Skin epidermis (tissue), 12 donors: ENCODE data around the gene PHLDB2.

Experiments used
- H3K27ac ChIP-seq, 21 experiments: fragments of 200-600 bp; sonication (generic) in 11 of 21; one replicate each; pipeline ENCODE4 v1.5.0; 2020; ENCODE audit warnings: mild to moderate bottlenecking in 3 of 21, inconsistent platforms in 2 of 21, moderate library complexity in 2 of 21
- H3K4me3 ChIP-seq, 7 experiments: fragments of 200-600 bp; sonication (generic) in 2 of 7; one replicate each; pipeline ENCODE4 v1.5.0; 2020; ENCODE audit warnings: inconsistent platforms in 2 of 7, mild to moderate bottlenecking in 2 of 7, moderate library complexity in 1 of 7

Gene PHLDB2

GRCh38 chr3:111911446-111911845 lies 52.4 kb downstream of the PHLDB2 start:
- Histone ChIP-seq H3K27ac (peak overlapping the region in 1 of 21 experiments; percentile 15), H3K4me3 (no peak overlapping the region)

GRCh38 chr3:111913163-111913763 lies 54.2 kb downstream of the PHLDB2 start:
- Histone ChIP-seq H3K27ac (no peak overlapping the region), H3K4me3 (no peak overlapping the region)

- Histone ChIP-seq H3K4me3 (no peak overlapping the region), H3K27ac (no peak overlapping the region)
Observed at GRCh38 chr3:111915905-111916304, 56.8 kb downstream of the PHLDB2 start.

GRCh38 chr3:111917300-111917699 lies 58.2 kb downstream of the PHLDB2 start:
- no peak overlapping the region for H3K4me3 ChIP-seq
- no peak overlapping the region for H3K27ac ChIP-seq

GRCh38 chr3:111919370-111920065 lies 60.5 kb downstream of the PHLDB2 start:
- Histone ChIP-seq H3K4me3 (no peak overlapping the region), H3K27ac (no peak overlapping the region)

GRCh38 chr3:111921181-111921580 lies 62.1 kb downstream of the PHLDB2 start:
- Histone ChIP-seq H3K27ac (no peak overlapping the region), H3K4me3 (no peak overlapping the region)

- Histone ChIP-seq H3K27ac (peak overlapping the region in 2 of 21 experiments; percentile 20 to 58), H3K4me3 (no peak overlapping the region)
Observed at GRCh38 chr3:111923095-111923771, 64.2 kb downstream of the PHLDB2 start.

- no peak overlapping the region for H3K4me3 ChIP-seq
- H3K27ac ChIP-seq = peak overlapping the region in 2 of 21 experiments; percentile 24 to 58
Observed at GRCh38 chr3:111923806-111924205, 64.7 kb downstream of the PHLDB2 start.

- H3K27ac ChIP-seq = peak overlapping the region in 2 of 21 experiments; percentile 24 to 58
- no peak overlapping the region for H3K4me3 ChIP-seq
Observed at GRCh38 chr3:111924283-111924682, 65.2 kb downstream of the PHLDB2 start.

- H3K27ac ChIP-seq = no peak overlapping the region
- no peak overlapping the region for H3K4me3 ChIP-seq
Observed at GRCh38 chr3:111926266-111926676, 67.2 kb downstream of the PHLDB2 start.

- H3K27ac ChIP-seq = no peak overlapping the region
- H3K4me3 ChIP-seq = no peak overlapping the region
Observed at GRCh38 chr3:111928613-111929012, 69.5 kb downstream of the PHLDB2 start.

GRCh38 chr3:111929484-111929883 lies 70.4 kb downstream of the PHLDB2 start:
- H3K4me3 ChIP-seq = no peak overlapping the region
- no peak overlapping the region for H3K27ac ChIP-seq

GRCh38 chr3:111932946-111933345 lies 73.9 kb downstream of the PHLDB2 start:
- Histone ChIP-seq H3K27ac (peak overlapping the region in 1 of 21 experiments; percentile 7), H3K4me3 (no peak overlapping the region)

GRCh38 chr3:111936191-111936841 lies 77.3 kb downstream of the PHLDB2 start:
- Histone ChIP-seq H3K27ac (peak overlapping the region in 3 of 21 experiments; percentile 9 to 45 (median 39)), H3K4me3 (no peak overlapping the region)

- H3K4me3 ChIP-seq = no peak overlapping the region
- H3K27ac ChIP-seq = peak overlapping the region in 2 of 21 experiments; percentile 39 to 45
Observed at GRCh38 chr3:111936967-111937366, 77.9 kb downstream of the PHLDB2 start.

- no peak overlapping the region for H3K4me3 ChIP-seq
- no peak overlapping the region for H3K27ac ChIP-seq
Observed at GRCh38 chr3:111937871-111938270, 78.8 kb downstream of the PHLDB2 start.

GRCh38 chr3:111939873-111940272 lies 80.8 kb downstream of the PHLDB2 start:
- no peak overlapping the region for H3K4me3 ChIP-seq
- no peak overlapping the region for H3K27ac ChIP-seq

- no peak overlapping the region for H3K27ac ChIP-seq
Observed at GRCh38 chr3:111943533-111943932, 84.5 kb downstream of the PHLDB2 start.

GRCh38 chr3:111944372-111944771 lies 85.3 kb downstream of the PHLDB2 start:
- no peak overlapping the region for H3K27ac ChIP-seq
- no peak overlapping the region for H3K4me3 ChIP-seq

More at GRCh38 chr3:111943533-111943932, 84.5 kb downstream of the PHLDB2 start:
- H3K4me3 ChIP-seq = no peak overlapping the region

- Histone ChIP-seq H3K4me3 (no peak overlapping the region), H3K27ac (peak overlapping the region in 1 of 21 experiments; percentile 3)
Observed at GRCh38 chr3:111947231-111947630, 88.2 kb downstream of the PHLDB2 start.
